GM19023 (cell line): ENCODE results near the gene VPS13D.

Experiments used
- ATAC-seq: cut with Tn5 transposase; IDR thresholded peaks from one replicate; pipeline ENCODE4 v1.9.1; 2021; ENCODE audit warnings: mild to moderate bottlenecking, moderate library complexity; ENCODE audit not compliant: unreplicated experiment

The VPS13D gene

GRCh38 chr1:12333036-12333785, 103.4 kb downstream of the VPS13D start:
- ATAC-seq, result no peak

GRCh38 chr1:12335815-12336214, 106.0 kb downstream of the VPS13D start:
- no peak for ATAC-seq

- ATAC-seq, result no peak
Measured at GRCh38 chr1:12336413-12336812, 106.6 kb downstream of the VPS13D start.

- ATAC-seq, result no peak
Measured at GRCh38 chr1:12338017-12338416, 108.2 kb downstream of the VPS13D start.

GRCh38 chr1:12338823-12339222, 109.0 kb downstream of the VPS13D start:
- no peak for ATAC-seq

GRCh38 chr1:12339396-12339795, 109.6 kb downstream of the VPS13D start:
- no peak for ATAC-seq

- ATAC-seq, result no peak
Measured at GRCh38 chr1:12339811-12340543, 110.1 kb downstream of the VPS13D start.

GRCh38 chr1:12340544-12340930, 110.7 kb downstream of the VPS13D start:
- ATAC-seq, result no peak

- ATAC-seq, result no peak
Measured at GRCh38 chr1:12341667-12342066, 111.8 kb downstream of the VPS13D start.

GRCh38 chr1:12342401-12343003, 112.7 kb downstream of the VPS13D start:
- no peak for ATAC-seq

- no peak for ATAC-seq
Measured at GRCh38 chr1:12343823-12344487, 114.1 kb downstream of the VPS13D start.

GRCh38 chr1:12344596-12345349, 114.9 kb downstream of the VPS13D start:
- ATAC-seq, result no peak

- ATAC-seq, result no peak
Measured at GRCh38 chr1:12345350-12346217, 115.8 kb downstream of the VPS13D start.

GRCh38 chr1:12346483-12347151, 116.8 kb downstream of the VPS13D start:
- ATAC-seq, result no peak

- no peak for ATAC-seq
Measured at GRCh38 chr1:12348113-12348512, 118.3 kb downstream of the VPS13D start.

- no peak for ATAC-seq
Measured at GRCh38 chr1:12353981-12354380, 124.2 kb downstream of the VPS13D start.

- ATAC-seq, result no peak
Measured at GRCh38 chr1:12356004-12356890, 126.4 kb downstream of the VPS13D start.

GRCh38 chr1:12358499-12358898, 128.7 kb downstream of the VPS13D start:
- ATAC-seq, result no peak
